NCI-H1436 treated with DMSO at 0.1 percent for 48 hours (cell line): ENCODE data around the gene SDHAF3.
"Not testable (repeated sequence)": the region's sequence is repeated elsewhere in the genome, so short reads cannot be mapped to it uniquely, and the experiment has no call there.

Experiments
- DNase-seq: peaks from one replicate; lab custom pipeline; 2025; lab: John Stamatoyannopoulos, UW

SDHAF3 gene

GRCh38 chr7:97117372-97118188 lies at the start of gene SDHAF3:
Gene SDHAF3, plus strand, starts transcription at chr7:97117698. Its CDS starts 26 bp downstream, at chr7:97117724.
- peak; percentile 93 for DNase-seq

- DNase-seq: not testable (repeated sequence)
These were observed 45.5 kb upstream of the SDHAF3 start for GRCh38 chr7:97072025-97072424.

GRCh38 chr7:97075928-97076327 lies 41.6 kb upstream of the SDHAF3 start:
- DNase-seq: no peak

- DNase-seq: no peak
These were observed 39.2 kb upstream of the SDHAF3 start for GRCh38 chr7:97078023-97078969.

- no peak for DNase-seq
These were observed 38.2 kb upstream of the SDHAF3 start for GRCh38 chr7:97079300-97079699.

GRCh38 chr7:97081521-97082300 lies 35.8 kb upstream of the SDHAF3 start:
- DNase-seq: no peak

- DNase-seq: no peak
These were observed 29.1 kb upstream of the SDHAF3 start for GRCh38 chr7:97088364-97088763.

GRCh38 chr7:97089771-97090170 lies 27.7 kb upstream of the SDHAF3 start:
- no peak for DNase-seq

- no peak for DNase-seq
These were observed 26.6 kb upstream of the SDHAF3 start for GRCh38 chr7:97090761-97091353.

- no peak for DNase-seq
These were observed 23.1 kb upstream of the SDHAF3 start for GRCh38 chr7:97094284-97094930.

- no peak for DNase-seq
These were observed 21.5 kb upstream of the SDHAF3 start for GRCh38 chr7:97096037-97096436.

- no peak for DNase-seq
These were observed 20.8 kb upstream of the SDHAF3 start for GRCh38 chr7:97096661-97097060.

GRCh38 chr7:97104719-97105238 lies 12.7 kb upstream of the SDHAF3 start:
- peak; percentile 16 for DNase-seq

GRCh38 chr7:97107192-97107800 lies 10.2 kb upstream of the SDHAF3 start:
- DNase-seq: no peak

- no peak for DNase-seq
These were observed 1.2 kb upstream of the SDHAF3 start for GRCh38 chr7:97116308-97116707.

GRCh38 chr7:97117035-97117371 lies 495 bp upstream of the SDHAF3 start:
- no peak for DNase-seq

- no peak for DNase-seq
These were observed 914 bp downstream of the SDHAF3 start for GRCh38 chr7:97118306-97118917.

- no peak for DNase-seq
These were observed 2.2 kb downstream of the SDHAF3 start for GRCh38 chr7:97119747-97120146.

- no peak for DNase-seq
These were observed 3.4 kb downstream of the SDHAF3 start for GRCh38 chr7:97120713-97121457.
